Psoas muscle (tissue), 8 donors: Measurements from ENCODE around the gene SUFU. TPM values are rescaled to one million over a fixed set of nuclear protein-coding genes. Genes with fewer than 3 reads are reported as not detected.

Experiments used
- ATAC-seq, 4 donors: fragments of 200-7000 bp; cut with Tn5 transposase; one replicate each; pipeline ENCODE4 v1.9.1; 2020; ENCODE audit warnings: moderate library complexity in 3 of 4, mild to moderate bottlenecking in 2 of 4
- DNase-seq, 2 donors: peaks; one replicate each; pipeline ENCODE4 v3.0.0-alpha.2; 2020
- H3K27ac ChIP-seq: fragments of 200-600 bp; one replicate; pipeline ENCODE4 v1.8.0; 2022
- H3K27me3 ChIP-seq, 3 donors: fragments of 200-600 bp in 1 of 3; one replicate each; pipeline versions ENCODE4 v1.6.1 to v1.8.0; 2013 to 2022; ENCODE audit warnings: low read length in 2 of 3, mild to moderate bottlenecking in 2 of 3, moderate library complexity in 1 of 3; ENCODE audit not compliant: insufficient read depth in 3 of 3
- H3K36me3 ChIP-seq, 2 donors: fragments of 200-600 bp in 1 of 2; one replicate each; pipeline versions ENCODE4 v1.6.1 to v1.8.0; 2013 to 2022; ENCODE audit warnings: low read depth in 1 of 2, mild to moderate bottlenecking in 1 of 2, moderate library complexity in 1 of 2; ENCODE audit not compliant: insufficient read depth in 1 of 2
- H3K4me1 ChIP-seq: fragments of 200-600 bp; one replicate; pipeline ENCODE4 v1.8.0; 2022
- H3K4me3 ChIP-seq: fragments of 200-600 bp; one replicate; pipeline ENCODE4 v1.8.0; 2022; ENCODE audit warnings: mild to moderate bottlenecking
- H3K9me3 ChIP-seq: fragments of 200-600 bp; one replicate; pipeline ENCODE4 v1.8.0; 2022
- WGBS, 3 donors: extraction: QIAGEN DNeasy Blood & Tissue Kit; methylation state at CpG; one replicate each; pipeline versions ENCODE4 v1.1.6 to v1.1.7; 2013; 5-methylcytosine and 5-hydroxymethylcytosine counted together
- intact Hi-C, 2 donors: fragments of 100-400 bp; cut with DNase I; formaldehyde crosslinking; loops; one replicate each; pipeline versions ENCODE4 v1.11.0 to v1.14.2; 2022
- polyA plus RNA-seq, 3 donors: library from polyadenylated mRNA; stranded (reverse); fragments of 200-250 nt; gene quantifications; one replicate each; pipeline ENCODE4 v1.2.3, GENCODE V29; 2013
- total RNA-seq, 4 donors: library from RNA; stranded (reverse); fragmentation: NEBNext Ultra II Directional in 2 of 4; extraction: Animal tissue kit (Norgen Biotek cat#: 25700) in 2 of 4; gene quantifications; one replicate each; pipeline versions ENCODE4 v1.2.1 to v1.2.4, GENCODE V29; 2021 to 2023
- TF ChIP-seq, protein P1 (sequence below): fragments of 200-600 bp; IDR thresholded peaks from one replicate; pipeline ENCODE4 v1.8.0; 2022; ENCODE audit warnings: antibody characterized with exemption
- donor health status: healthy with polysubstance abuse.
- donor health status: DM: no; HTN: no; CAD: no; lungs with moderate emphysema.
- donor health status: Bipolar disorder and iron deficiency.
- donor health status: healthy.
- donor health status: DM: yes; HTN: yes; CAD: no.
- donor health status: DM: no; HTN: no; CAD: no.
- donor health status: DM: no; HTN: no; CAD: no.
- donor health status: DM: yes; HTN: yes; CAD: no.

SUFU gene
- total and polyA plus RNA-seq, 7 donors: 2.1 to 6.8 (median 5.1) TPM

DNA sequence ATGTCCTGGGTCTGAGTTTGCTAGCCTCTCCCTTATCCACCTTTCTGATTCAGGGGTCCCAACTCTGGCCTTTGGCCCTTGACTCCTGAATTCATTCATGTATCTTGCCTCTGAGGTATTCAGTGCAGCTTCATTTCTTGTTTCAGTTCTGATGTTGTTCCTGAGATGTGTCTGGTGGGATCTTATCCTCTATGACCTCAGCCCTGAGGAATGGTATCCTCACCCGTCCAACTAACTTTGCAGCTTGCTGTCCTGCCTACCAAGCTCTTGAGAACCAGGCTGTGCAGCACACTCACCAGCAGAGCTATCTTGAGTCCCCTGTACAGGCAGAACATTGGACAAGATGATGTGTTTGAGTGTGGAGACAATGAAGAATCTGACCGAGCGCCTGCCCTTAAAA lies 13.8 kb downstream of the SUFU start:
- Histone ChIP-seq H3K36me3 (peaks cover 2 to 32% of the 10 kb centered on the region in 2 donors), H3K4me1 (no peaks in the 10 kb centered on the region), H3K4me3 (no peak overlapping the region), H3K27ac (no peak overlapping the region), H3K9me3 (no peaks in the 10 kb centered on the region), H3K27me3 (no peaks in the 10 kb centered on the region)
- no peak for DNase-seq
- TF ChIP-seq, protein P1, sequence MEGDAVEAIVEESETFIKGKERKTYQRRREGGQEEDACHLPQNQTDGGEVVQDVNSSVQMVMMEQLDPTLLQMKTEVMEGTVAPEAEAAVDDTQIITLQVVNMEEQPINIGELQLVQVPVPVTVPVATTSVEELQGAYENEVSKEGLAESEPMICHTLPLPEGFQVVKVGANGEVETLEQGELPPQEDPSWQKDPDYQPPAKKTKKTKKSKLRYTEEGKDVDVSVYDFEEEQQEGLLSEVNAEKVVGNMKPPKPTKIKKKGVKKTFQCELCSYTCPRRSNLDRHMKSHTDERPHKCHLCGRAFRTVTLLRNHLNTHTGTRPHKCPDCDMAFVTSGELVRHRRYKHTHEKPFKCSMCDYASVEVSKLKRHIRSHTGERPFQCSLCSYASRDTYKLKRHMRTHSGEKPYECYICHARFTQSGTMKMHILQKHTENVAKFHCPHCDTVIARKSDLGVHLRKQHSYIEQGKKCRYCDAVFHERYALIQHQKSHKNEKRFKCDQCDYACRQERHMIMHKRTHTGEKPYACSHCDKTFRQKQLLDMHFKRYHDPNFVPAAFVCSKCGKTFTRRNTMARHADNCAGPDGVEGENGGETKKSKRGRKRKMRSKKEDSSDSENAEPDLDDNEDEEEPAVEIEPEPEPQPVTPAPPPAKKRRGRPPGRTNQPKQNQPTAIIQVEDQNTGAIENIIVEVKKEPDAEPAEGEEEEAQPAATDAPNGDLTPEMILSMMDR: no peak
- ATAC-seq: no peak
- intact Hi-C loops: no loop called here
- 80 to 85% (median 81%) methylated on average over 3 of the region's 3 CpGs for WGBS, 3 donors

DNA sequence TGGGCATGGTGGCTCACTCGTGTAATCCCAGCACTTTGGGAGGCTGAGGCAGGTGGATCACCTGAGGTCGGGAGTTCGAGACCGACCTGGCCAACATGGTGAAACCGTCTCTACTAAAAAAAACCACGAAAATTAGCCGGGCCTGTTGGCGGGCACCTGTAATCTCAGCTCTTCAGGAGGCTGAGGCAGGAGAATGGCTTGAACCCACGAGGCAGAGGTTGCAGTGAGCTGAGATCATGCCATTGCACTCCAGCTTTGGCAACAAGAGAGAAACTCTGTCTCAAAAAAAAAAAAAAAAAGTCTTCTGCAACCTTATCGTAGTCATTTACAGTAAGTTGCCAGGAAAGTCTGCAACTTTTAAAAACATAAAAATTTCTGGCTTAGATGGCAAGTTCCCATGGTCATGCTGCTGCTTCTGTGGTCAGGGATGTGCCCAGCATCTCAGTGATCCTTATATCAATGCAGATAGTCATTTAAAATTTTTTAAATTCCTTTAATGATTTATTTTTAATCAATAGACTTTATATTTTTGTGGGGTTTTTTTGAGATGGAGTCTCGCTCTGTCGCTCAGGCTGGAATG lies 15.6 kb downstream of the SUFU start:
- intact Hi-C loops: no loop called here
- Histone ChIP-seq H3K36me3 (peaks cover 0 to 23% of the 10 kb centered on the region in 2 donors), H3K4me3 (no peak overlapping the region), H3K4me1 (no peaks in the 10 kb centered on the region), H3K9me3 (no peaks in the 10 kb centered on the region), H3K27ac (no peak overlapping the region), H3K27me3 (no peaks in the 10 kb centered on the region)
- no peak for DNase-seq
- WGBS, 3 donors: 85 to 94% (median 87%) methylated on average over 12 of the region's 12 CpGs
- TF ChIP-seq, protein P1: no peak
- no peak for ATAC-seq

DNA sequence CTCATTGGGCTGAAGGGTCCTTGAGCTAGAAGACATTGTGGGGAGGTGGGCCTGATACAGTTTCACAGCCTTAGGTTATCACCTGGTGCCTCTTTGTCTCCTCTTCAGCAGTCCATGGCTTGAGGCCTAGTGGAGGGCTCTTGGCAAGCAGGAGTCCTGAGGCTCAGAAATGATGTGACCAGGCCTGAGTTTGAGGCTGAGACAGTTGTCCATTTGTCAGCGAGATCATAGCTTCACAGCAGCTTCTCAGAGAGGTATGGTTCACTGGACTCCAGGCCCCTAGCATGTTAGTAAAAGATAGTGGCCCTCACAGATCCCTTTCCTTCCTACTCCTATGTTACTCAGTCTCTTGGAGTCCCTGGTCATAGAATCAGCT lies 19.1 kb downstream of the SUFU start:
- TF ChIP-seq, protein P1: no peak
- no peak for DNase-seq
- H3K27ac ChIP-seq: peak overlapping the region; percentile 30
- peaks cover 0 to 31% of the 10 kb centered on the region in 2 donors for H3K36me3 ChIP-seq
- intact Hi-C loops: no loop called here
- 67 to 91% (median 87%) methylated on average over 1 of the region's 1 CpG for WGBS, 3 donors
- no peaks in the 10 kb centered on the region for H3K27me3 ChIP-seq
- no peak overlapping the region for H3K4me3 ChIP-seq
- no peak for ATAC-seq
- H3K4me1 ChIP-seq: no peaks in the 10 kb centered on the region
- H3K9me3 ChIP-seq: no peaks in the 10 kb centered on the region

DNA sequence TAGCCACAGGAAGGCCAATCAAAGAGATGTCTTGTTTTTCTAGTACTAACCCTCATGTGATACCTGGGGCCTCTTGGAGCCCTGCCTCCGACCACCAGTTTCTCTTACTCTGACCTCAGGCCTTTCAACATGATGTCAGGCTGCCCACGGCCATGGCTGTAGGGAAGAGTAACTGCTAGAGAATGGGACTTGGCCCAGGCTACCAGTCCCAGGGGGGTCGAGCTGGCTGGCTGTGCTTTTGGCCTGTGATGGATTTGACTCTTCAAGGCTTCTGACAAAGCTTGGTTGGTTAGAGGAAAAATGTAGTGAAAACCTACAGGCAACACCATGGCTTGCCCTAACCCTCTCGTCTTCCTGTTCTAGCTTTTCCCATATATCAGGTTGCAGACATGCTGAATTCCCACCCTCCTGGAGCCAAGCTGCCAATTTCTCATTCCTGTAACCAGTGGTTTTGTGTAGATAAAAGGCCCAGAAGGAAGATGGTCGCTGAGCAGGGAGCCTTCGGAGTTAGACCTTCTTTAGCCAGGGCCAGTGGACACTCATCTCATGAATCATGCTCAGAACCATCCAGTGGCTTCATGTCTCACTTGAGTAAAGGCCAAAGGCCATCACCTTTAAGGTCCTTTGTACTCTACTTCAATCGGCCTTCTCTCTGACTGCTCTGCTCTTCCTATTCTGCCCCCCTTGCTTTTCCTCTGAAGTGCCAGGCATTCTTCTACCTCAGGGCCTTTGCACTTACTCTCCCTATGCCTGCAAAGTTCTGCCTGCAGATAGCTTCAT lies 19.7 kb downstream of the SUFU start:
- Histone ChIP-seq H3K9me3 (no peaks in the 10 kb centered on the region), H3K27ac (peak overlapping the region; percentile 30), H3K4me1 (no peaks in the 10 kb centered on the region), H3K36me3 (peaks cover 0 to 26% of the 10 kb centered on the region in 2 donors), H3K4me3 (no peak overlapping the region), H3K27me3 (no peaks in the 10 kb centered on the region)
- TF ChIP-seq, protein P1: no peak
- peak in 1 of 4 donors; percentile 62 for ATAC-seq
- DNase-seq: peak; percentile 40 to 69
- intact Hi-C loops: no loop called here
- WGBS, 3 donors: 42 to 65% (median 57%) methylated on average over 7 of the region's 7 CpGs
